NCI-H1694 treated with DMSO at 0.1 percent for 48 hours (cell line): ENCODE data around the gene NOXO1.
"Not testable (repeated sequence)": the region's sequence is repeated elsewhere in the genome, so short reads cannot be mapped to it uniquely, and the experiment has no call there.

Experiments
- DNase-seq: peaks from one replicate; lab custom pipeline; 2025; lab: John Stamatoyannopoulos, UW

Gene NOXO1

DNA sequence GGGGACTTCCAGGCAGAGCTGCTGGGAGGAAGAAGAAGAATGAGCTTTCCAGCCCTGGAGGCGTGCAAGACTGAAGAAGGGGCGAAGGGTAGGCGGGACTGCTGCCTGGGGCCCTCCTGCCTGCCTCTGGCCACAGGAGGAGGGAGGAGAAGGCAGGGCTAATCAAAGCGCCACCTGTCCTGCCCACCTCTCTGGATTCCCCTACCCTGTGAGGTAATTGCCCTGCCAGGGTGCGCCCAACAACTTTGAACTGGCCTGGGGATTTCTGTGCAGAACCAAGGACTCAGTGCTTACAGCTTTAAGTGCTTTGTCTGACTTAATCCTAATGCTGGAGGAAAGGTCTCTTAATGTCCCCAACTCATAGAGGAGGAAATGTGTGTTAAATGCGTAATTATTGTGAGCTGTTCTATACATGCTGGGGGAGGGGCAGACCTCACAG, at the start of gene NOXO1:
TSS of gene NOXO1 (minus strand) at position 72 of the 439 bp plus-strand sequence. CDS start 290 bp downstream, outside the sequence.
- no peak for DNase-seq

- no peak for DNase-seq
Observed at GRCh38 chr16:2030036-2030435, 48.8 kb upstream of the NOXO1 start.

GRCh38 chr16:2029350-2029749, 48.1 kb upstream of the NOXO1 start:
- DNase-seq: no peak

- no peak for DNase-seq
Observed at GRCh38 chr16:2028620-2029220, 47.5 kb upstream of the NOXO1 start.

DNA sequence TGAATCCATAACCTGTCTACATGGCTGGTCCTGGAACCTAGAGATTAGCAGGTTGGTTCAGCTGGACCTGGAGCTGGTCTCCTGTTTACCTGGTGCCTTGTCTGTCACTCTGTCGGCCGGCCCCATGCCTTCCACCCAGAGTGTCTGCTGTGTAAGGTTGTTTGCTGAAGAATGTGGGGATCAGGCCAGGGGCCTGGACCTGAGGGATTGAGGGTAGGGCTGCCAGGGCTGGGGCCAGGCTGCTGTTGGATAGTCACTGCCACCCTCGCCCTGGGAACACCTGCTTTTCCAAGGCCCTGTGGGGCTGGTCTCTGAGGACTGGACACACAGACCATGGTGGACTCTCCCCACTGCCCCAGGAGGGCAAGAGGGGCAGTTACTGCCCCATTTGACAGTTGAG, 46.9 kb upstream of the NOXO1 start:
- no peak for DNase-seq

GRCh38 chr16:2027024-2028010, 46.0 kb upstream of the NOXO1 start:
- no peak for DNase-seq

GRCh38 chr16:2026461-2027023, 45.3 kb upstream of the NOXO1 start, which contains the start of gene NHERF2:
NHERF2 (plus strand) TSS chr16:2026902; CDS start chr16:2027006, 104 bp downstream.
- DNase-seq: no peak

GRCh38 chr16:2025878-2026460, 44.7 kb upstream of the NOXO1 start:
- DNase-seq: no peak

GRCh38 chr16:2025251-2025650, 44.0 kb upstream of the NOXO1 start:
- no peak for DNase-seq

- no peak for DNase-seq
Observed at GRCh38 chr16:2024032-2024420, 42.8 kb upstream of the NOXO1 start.

- peak; percentile 65 for DNase-seq
Observed at GRCh38 chr16:2023092-2024031, 42.1 kb upstream of the NOXO1 start.

- DNase-seq: no peak
Observed at GRCh38 chr16:2022723-2023091, 41.4 kb upstream of the NOXO1 start.

DNA sequence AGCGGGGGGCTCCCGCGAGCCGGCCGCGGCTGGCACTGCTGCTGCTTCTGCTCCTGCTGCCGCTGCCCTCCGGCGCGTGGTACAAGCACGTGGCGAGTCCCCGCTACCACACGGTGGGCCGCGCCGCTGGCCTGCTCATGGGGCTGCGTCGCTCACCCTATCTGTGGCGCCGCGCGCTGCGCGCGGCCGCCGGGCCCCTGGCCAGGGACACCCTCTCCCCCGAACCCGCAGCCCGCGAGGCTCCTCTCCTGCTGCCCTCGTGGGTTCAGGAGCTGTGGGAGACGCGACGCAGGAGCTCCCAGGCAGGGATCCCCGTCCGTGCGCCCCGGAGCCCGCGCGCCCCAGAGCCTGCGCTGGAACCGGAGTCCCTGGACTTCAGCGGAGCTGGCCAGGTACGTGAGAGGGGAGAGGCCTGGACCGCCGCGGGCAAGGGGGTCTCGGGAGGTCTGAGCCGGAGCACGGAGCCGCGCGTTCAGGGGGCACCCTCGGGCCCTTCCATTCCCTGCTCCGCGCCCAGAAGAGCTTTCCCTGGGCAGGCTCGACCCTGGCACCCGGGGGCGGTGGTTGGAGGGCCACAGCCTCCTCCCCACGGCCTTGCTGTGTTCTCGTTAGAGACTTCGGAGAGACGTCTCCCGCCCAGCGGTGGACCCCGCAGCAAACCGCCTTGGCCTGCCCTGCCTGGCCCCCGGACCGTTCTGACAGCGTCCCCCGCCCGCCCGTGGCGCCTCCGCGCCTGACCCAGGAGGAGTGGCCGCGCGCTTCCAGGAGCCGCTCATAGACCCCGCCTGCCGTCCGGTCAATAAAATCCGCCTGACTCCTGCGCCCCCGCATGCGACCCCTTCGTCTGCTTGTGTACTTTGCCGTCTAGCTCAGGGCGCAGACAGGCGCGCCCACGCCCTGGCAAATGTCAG, 38.9 kb upstream of the NOXO1 start:
- DNase-seq: no peak

GRCh38 chr16:2019518-2019920, 38.2 kb upstream of the NOXO1 start, which contains the start of gene NPW:
NPW (plus strand) TSS chr16:2019785.
- no peak for DNase-seq

GRCh38 chr16:2016407-2016922, 35.2 kb upstream of the NOXO1 start:
- DNase-seq: no peak

DNA sequence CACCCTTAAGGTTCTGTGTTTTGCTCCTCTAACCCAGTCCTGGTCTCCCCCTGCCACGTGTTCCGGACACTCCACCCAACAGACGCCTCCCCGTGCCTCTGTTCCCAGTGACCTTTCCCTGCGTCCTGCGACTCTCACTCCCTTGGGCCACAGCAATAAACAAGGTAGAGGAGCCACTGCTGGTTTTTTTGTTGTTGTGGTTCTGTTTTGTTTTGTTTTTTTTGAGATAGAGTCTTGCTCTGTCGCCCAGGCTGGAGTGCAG, 34.6 kb upstream of the NOXO1 start:
- no peak for DNase-seq

DNA sequence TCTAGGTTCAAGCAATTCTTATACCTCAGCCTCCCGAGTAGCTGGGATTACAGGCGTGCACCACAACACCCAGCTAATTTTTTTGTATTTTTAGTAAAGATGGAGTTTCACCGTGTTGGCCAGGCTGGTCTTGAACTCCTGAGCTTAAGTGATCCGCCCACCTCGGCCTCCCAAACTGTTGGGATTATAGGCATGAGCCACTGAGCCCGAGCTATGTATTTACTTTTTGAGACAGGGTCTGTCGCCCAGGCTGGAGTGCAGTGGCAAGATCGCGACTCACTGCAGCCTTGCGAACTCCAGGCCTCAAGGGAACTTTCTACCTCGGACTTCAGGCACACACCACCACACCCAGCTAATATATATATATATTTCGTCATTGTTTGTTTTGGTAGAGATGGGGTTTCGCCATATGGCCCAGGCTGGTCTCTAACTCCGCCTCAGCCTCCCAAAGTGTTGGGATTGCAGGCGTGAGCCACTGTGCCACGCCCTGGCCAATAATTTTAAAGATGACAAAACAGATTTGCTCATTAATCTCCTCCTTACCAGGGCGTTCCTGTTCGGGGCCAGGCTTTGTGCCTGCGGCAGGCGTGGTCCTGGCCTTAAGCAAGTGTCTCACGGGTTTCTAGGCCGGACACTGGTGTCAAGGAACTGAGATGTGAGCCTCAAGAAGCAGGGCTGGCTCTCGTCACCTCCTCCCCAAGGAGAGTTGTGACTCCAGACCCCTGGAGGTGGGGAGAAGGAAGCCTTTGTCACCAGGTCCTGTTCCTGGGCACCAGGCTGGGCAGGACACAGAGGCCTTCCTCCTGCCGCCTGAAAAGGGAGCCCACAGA, 34.1 kb upstream of the NOXO1 start:
- no peak for DNase-seq

- no peak for DNase-seq
Observed at GRCh38 chr16:2013527-2013926, 32.3 kb upstream of the NOXO1 start.

- not testable (repeated sequence) for DNase-seq
Observed at GRCh38 chr16:2011726-2012125, 30.5 kb upstream of the NOXO1 start.
